Measurements from ENCODE around the gene P2RY8. TPM values are rescaled to one million over a fixed set of nuclear protein-coding genes. Genes with fewer than 3 reads are reported as not detected.

The P2RY8 gene, protein sequence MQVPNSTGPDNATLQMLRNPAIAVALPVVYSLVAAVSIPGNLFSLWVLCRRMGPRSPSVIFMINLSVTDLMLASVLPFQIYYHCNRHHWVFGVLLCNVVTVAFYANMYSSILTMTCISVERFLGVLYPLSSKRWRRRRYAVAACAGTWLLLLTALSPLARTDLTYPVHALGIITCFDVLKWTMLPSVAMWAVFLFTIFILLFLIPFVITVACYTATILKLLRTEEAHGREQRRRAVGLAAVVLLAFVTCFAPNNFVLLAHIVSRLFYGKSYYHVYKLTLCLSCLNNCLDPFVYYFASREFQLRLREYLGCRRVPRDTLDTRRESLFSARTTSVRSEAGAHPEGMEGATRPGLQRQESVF
- total RNA-seq = 1 to 10 TPM; 1.7 to 4.4 (median 3.3) TPM

DNA sequence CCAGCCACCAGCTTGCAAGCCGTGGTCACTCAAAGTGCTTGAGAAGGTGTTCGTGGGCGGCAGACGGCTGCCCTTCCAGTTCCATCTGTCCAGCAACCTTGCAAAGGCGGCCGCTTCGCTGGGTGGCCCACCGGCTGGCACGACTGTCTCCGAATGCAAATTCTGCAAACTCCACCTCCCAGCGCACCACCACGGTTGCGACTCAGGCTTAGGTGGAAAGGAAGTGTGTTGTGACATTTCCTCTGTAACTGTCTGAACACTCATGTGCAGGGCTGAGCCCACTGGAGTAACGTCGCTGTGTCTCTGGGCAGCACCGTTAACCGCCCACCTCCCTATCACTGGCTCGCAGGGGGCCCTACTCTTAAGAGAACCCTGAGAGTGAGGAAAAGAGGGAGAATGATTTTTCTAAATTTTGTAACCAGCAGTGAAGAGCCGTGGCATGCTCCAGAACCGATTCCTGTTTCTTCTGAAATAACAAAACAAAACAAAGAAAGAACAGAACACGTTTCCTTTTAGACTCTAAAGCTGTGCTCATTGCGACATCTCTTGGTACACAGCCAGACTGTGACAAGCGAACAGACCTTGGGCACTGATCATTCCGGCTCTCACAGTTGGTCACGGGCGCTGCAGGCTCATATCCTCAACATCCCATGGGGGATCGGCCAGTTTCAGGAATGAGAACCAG lies at the start of gene P2RY8:
Gene P2RY8 (minus strand): TSS at position 155 of the 685 bp plus-strand sequence. CDS start 70,627 bp downstream, outside the sequence.
- DNase-seq (peak; percentile 73 to 87), ATAC-seq (ENCODE audit: low FRiP score in 2 of 2) (peak; percentile 70 to 79)
- Histone ChIP-seq H3K27me3 (no peaks in the 10 kb centered on the region), H3K9me3 (no peaks in the 10 kb centered on the region), H3K4me1 (peaks cover 0 to 8% (median 0%) of the 10 kb centered on the region in 4 donors), H3K27ac (peak within 1 kb of the TSS; percentile 45 to 86 (median 70)), H3K4me3 (peak within 1 kb of the TSS; percentile 19 to 49 (median 44)), H3K36me3 (no peaks in the 10 kb centered on the region)
- peak; percentile 9 to 40 for TF ChIP-seq POLR2AphosphoS5 (IDR thresholded peaks at IDR 0.05)
- TF ChIP-seq, protein P1, sequence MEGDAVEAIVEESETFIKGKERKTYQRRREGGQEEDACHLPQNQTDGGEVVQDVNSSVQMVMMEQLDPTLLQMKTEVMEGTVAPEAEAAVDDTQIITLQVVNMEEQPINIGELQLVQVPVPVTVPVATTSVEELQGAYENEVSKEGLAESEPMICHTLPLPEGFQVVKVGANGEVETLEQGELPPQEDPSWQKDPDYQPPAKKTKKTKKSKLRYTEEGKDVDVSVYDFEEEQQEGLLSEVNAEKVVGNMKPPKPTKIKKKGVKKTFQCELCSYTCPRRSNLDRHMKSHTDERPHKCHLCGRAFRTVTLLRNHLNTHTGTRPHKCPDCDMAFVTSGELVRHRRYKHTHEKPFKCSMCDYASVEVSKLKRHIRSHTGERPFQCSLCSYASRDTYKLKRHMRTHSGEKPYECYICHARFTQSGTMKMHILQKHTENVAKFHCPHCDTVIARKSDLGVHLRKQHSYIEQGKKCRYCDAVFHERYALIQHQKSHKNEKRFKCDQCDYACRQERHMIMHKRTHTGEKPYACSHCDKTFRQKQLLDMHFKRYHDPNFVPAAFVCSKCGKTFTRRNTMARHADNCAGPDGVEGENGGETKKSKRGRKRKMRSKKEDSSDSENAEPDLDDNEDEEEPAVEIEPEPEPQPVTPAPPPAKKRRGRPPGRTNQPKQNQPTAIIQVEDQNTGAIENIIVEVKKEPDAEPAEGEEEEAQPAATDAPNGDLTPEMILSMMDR (IDR thresholded peaks at IDR 0.05) = no peak
- TF ChIP-seq POLR2A (IDR thresholded peaks at IDR 0.05) = peak in 1 of 4 donors; percentile 64
- 22 to 37% methylated on average over 14 to 27 of the region's 27 CpGs for WGBS, 2 donors

DNA sequence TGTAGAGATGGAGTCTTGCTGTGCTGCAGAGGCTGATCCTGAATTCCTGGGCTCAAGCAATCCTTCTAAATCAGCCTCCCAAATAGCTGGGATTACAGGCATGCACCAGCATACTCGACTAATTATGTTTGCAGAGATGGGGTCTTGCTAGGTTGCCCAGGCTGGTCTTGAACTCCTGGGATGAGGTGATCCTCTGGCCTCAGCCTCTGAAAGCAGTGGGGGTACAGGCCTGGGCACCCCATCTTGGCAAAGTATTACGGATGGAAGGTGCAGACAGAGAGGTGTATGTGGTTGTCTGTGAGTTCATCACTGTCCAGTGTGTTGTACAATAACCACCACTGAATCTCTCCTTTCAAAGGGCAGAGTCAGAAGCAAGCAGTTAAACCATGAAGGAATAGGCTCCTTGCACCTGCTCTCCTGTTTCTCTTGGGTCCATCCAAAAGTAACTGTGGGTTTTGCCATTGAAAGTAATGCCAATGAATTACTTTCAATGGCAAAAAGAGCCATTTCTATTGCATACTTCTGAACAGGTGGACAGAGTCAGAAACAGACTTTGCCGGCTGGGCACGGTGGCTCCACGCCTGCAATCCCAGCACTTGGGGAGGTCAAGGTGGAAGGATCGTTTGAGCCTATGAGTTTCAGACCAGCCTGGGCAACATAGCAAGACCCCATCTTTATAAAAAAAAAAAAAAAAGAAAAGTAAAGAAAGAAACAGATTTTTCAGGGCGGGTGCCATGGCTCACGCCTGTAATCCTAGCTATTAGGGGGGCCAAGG lies 47.4 kb upstream of the P2RY8 start:
- Histone ChIP-seq H3K27me3 (no peaks in the 10 kb centered on the region), H3K4me1 (peaks cover 0 to 6% (median 3%) of the 10 kb centered on the region in 4 donors), H3K27ac (no peak overlapping the region), H3K36me3 (no peaks in the 10 kb centered on the region), H3K4me3 (no peak overlapping the region), H3K9me3 (no peaks in the 10 kb centered on the region)
- TF ChIP-seq EP300 (IDR thresholded peaks at IDR 0.05) = no peak
- TF ChIP-seq, protein P1 (IDR thresholded peaks at IDR 0.05) = no peak
- no peak for TF ChIP-seq POLR2A (IDR thresholded peaks at IDR 0.05)
- no peak for TF ChIP-seq POLR2AphosphoS5 (IDR thresholded peaks at IDR 0.05)
- WGBS, 2 donors = 91 to 95% methylated on average over 7 to 8 of the region's 8 CpGs
- peak in 1 of 2 donors; percentile 32 for DNase-seq
- no peak for ATAC-seq (ENCODE audit: low FRiP score in 2 of 2)

DNA sequence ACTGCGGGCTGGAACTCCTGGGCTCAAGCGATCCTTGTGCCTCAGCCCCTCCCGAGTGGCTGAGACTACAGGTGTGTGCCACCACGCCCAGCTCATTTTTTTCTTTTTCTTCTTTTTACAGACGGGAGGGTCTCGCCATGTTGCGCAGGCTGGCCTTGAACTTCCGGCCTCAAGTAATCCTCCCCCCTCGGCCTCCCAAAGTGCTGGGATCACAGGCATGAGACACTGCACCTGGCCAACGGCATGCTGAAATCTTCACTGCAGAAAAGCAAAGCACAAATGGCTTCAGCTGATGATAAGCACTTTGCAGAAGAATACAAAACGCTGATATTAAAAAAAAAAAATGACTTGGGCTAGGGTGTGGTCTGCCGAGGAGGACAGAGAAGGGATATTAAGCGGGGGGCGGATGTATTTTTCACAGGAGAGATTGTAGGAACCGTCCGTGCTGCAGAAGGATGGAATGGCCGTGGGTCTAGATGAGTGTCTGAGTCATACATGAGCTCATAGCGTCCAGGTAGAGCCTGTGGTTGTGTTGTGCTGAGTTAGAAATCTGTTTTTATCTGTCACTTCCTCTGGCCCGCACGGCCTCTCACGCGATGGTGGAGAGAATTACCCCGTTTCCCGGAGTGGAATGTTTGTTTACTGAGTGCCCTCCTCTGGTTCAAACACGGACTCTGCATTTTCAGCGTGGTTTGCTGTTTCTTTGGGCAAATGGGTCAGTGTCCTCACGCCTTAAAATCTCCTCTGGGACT lies 45.9 kb upstream of the P2RY8 start:
- no peaks in the 10 kb centered on the region for H3K36me3 ChIP-seq
- no peak overlapping the region for H3K4me3 ChIP-seq
- no peak for ATAC-seq (ENCODE audit: low FRiP score in 2 of 2)
- H3K27me3 ChIP-seq = no peaks in the 10 kb centered on the region
- 43 to 52% methylated on average over 25 to 26 of the region's 27 CpGs for WGBS, 2 donors
- TF ChIP-seq POLR2A (IDR thresholded peaks at IDR 0.05) (no peak), POLR2AphosphoS5 (IDR thresholded peaks at IDR 0.05) (no peak), EP300 (IDR thresholded peaks at IDR 0.05) (no peak)
- TF ChIP-seq, protein P1 (IDR thresholded peaks at IDR 0.05) = no peak
- no peak for DNase-seq
- no peaks in the 10 kb centered on the region for H3K9me3 ChIP-seq
- H3K4me1 ChIP-seq = peaks cover 0 to 6% (median 3%) of the 10 kb centered on the region in 4 donors
- H3K27ac ChIP-seq = no peak overlapping the region

DNA sequence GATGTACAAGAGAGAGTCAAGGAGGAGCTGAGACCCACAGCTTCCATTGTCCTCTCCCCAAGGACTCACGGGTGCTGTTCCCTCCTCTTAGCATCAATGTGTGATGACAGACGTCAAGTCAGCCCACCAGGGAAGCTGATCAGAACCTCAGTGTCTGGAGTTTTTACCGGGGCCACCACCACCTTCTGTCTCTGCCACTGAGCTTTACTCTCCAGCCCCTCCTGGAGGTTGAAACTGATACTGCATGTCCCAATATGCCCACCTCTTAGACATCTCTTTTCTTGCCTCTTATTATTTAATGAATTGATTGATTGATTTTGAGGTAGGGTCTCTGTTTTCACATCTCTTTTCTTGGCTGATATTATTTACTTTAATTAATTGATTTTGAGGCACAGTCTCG lies 44.1 kb upstream of the P2RY8 start:
- Histone ChIP-seq H3K27ac (no peak overlapping the region), H3K4me3 (no peak overlapping the region), H3K36me3 (no peaks in the 10 kb centered on the region), H3K9me3 (no peaks in the 10 kb centered on the region), H3K27me3 (no peaks in the 10 kb centered on the region), H3K4me1 (no peaks in the 10 kb centered on the region)
- WGBS, 2 donors = 24 to 32% methylated on average over 4 of the region's 4 CpGs
- TF ChIP-seq, protein P1 (IDR thresholded peaks at IDR 0.05) = peak; percentile 65 to 81 (median 73)
- no peak for TF ChIP-seq POLR2AphosphoS5 (IDR thresholded peaks at IDR 0.05)
- peak; percentile 66 to 84 for ATAC-seq (ENCODE audit: low FRiP score in 2 of 2)
- DNase-seq = peak in 1 of 2 donors; percentile 56

Data from upper lobe of left lung (tissue), 6 donors.